G401 (cell line): ENCODE measurements around the gene SLC8A3. TPM values are rescaled to one million over a fixed set of nuclear protein-coding genes. Genes with fewer than 3 reads are reported as not detected.

Source experiments
- DNase-seq: peaks from one replicate; pipeline ENCODE4 v3.0.0-alpha.2; 2015; ENCODE audit warnings: low spot score
- in situ Hi-C: cut with HindIII; loops from 2 replicates; pipeline ENCODE4 v1.10.0; 2016; ENCODE audit warnings: low sequenced_read_pairs, mixed read lengths
- total RNA-seq: library from RNA; depleted of rRNA; stranded (reverse); fragments of >200 nt; shearing (Covaris generic); gene quantifications from 2 replicates; pipeline ENCODE4 v1.2.3, GENCODE V29; 2014; rRNA removed

The SLC8A3 gene
- total RNA-seq, 1 experiment from 2014 or later = not detected

GRCh38 chr14:70013271-70013873 lies 175.4 kb downstream of the SLC8A3 start:
- DNase-seq = peak; percentile 3
- in situ Hi-C loops = no loop called here

- in situ Hi-C loops = no loop called here
These were observed 177.0 kb downstream of the SLC8A3 start for GRCh38 chr14:70011708-70012107.

GRCh38 chr14:70011098-70011497 lies 177.7 kb downstream of the SLC8A3 start:
- in situ Hi-C loops = no loop called here
- no peak for DNase-seq

More at GRCh38 chr14:70011708-70012107, 177.0 kb downstream of the SLC8A3 start:
- DNase-seq = no peak

GRCh38 chr14:70009961-70010360 lies 178.8 kb downstream of the SLC8A3 start:
- in situ Hi-C loops = no loop called here
- DNase-seq = no peak

- DNase-seq = no peak
- in situ Hi-C loops = no loop called here
These were observed 180.2 kb downstream of the SLC8A3 start for GRCh38 chr14:70008284-70009262.

GRCh38 chr14:70006699-70007098 lies 182.1 kb downstream of the SLC8A3 start:
- no peak for DNase-seq
- in situ Hi-C loops = no loop called here

GRCh38 chr14:70005281-70005805 lies 183.4 kb downstream of the SLC8A3 start:
- in situ Hi-C loops = no loop called here
- no peak for DNase-seq

- no peak for DNase-seq
- in situ Hi-C loops = no loop called here
These were observed 184.0 kb downstream of the SLC8A3 start for GRCh38 chr14:70004791-70005190.

- no peak for DNase-seq
- in situ Hi-C loops = no loop called here
These were observed 186.0 kb downstream of the SLC8A3 start for GRCh38 chr14:70002589-70003346.

- in situ Hi-C loops = no loop called here
- DNase-seq = no peak
These were observed 188.2 kb downstream of the SLC8A3 start for GRCh38 chr14:70000601-70001000.

GRCh38 chr14:69999261-69999674 lies 189.5 kb downstream of the SLC8A3 start:
- DNase-seq = no peak
- in situ Hi-C loops = no loop called here

- DNase-seq = no peak
- in situ Hi-C loops = no loop called here
These were observed 190.9 kb downstream of the SLC8A3 start for GRCh38 chr14:69997849-69998248.

GRCh38 chr14:69996216-69996615 lies 192.5 kb downstream of the SLC8A3 start:
- no peak for DNase-seq
- in situ Hi-C loops = no loop called here

Other genes with a start within 250 kb of the SLC8A3 start
- 47.1 and 70.5 TPM in 2 replicates for gene COX16, start 170.7 kb upstream of the SLC8A3 start, total RNA-seq
- gene SYNJ2BP, start 228.1 kb upstream of the SLC8A3 start, total RNA-seq = 13.7 and 28.4 TPM in 2 replicates